Peyer's patch (tissue), 4 donors: ENCODE results near the gene RILPL2. TPM values are rescaled to one million over a fixed set of nuclear protein-coding genes. Genes with fewer than 3 reads are reported as not detected.

Experiments used
- DNase-seq, 3 donors: peaks; one replicate each; pipeline ENCODE4 v3.0.0-alpha.2; 2017 to 2019
- H3K27ac ChIP-seq, 4 donors: fragments of 200-600 bp; sonication (generic); one replicate each; pipeline ENCODE4 v1.5.1; 2016 to 2019
- H3K27me3 ChIP-seq, 2 donors: fragments of 200-600 bp; sonication (generic); one replicate each; pipeline ENCODE4 v1.5.1; 2019
- H3K36me3 ChIP-seq, 3 donors: fragments of 200-600 bp; sonication (generic); one replicate each; pipeline ENCODE4 v1.5.1; 2016 to 2019
- H3K4me1 ChIP-seq, 4 donors: fragments of 200-600 bp; sonication (generic); one replicate each; pipeline ENCODE4 v1.5.1; 2016 to 2019
- H3K4me3 ChIP-seq, 4 donors: fragments of 200-600 bp; sonication (generic); 1 replicate in 3 of 4; 2 replicates in 1 of 4; pipeline ENCODE4 v1.5.1; 2016 to 2019; ENCODE audit warnings: mild to moderate bottlenecking in 1 of 4
- H3K9me3 ChIP-seq, 4 donors: fragments of 200-600 bp; sonication (generic); one replicate each; pipeline ENCODE4 v1.5.1; 2016 to 2019; ENCODE audit warnings: mild to moderate bottlenecking in 1 of 4
- POLR2A ChIP-seq, 2 donors: fragments of 450-650 bp; IDR thresholded peaks; one replicate each; pipeline ENCODE4 v1.5.1; 2017; ENCODE audit warnings: antibody characterized with exemption in 2 of 2, mild to moderate bottlenecking in 2 of 2, moderate library complexity in 2 of 2
- total RNA-seq, 4 donors: library from RNA; depleted of rRNA; stranded (reverse); fragments of >200 nt; gene quantifications; one replicate each; pipeline ENCODE4 v1.1.0, GENCODE V29; 2016
- TF ChIP-seq, protein P1 (sequence below), 6 experiments: fragments of 450-650 bp in 4 of 6; fragments of 200-600 bp in 2 of 6; sonication (generic) in 1 of 6; IDR thresholded peaks; one replicate each; pipeline ENCODE4 v1.5.1; 2017 to 2019; ENCODE audit warnings: antibody characterized with exemption in 6 of 6, mild to moderate bottlenecking in 3 of 6, moderate library complexity in 1 of 6

RILPL2 gene
- total RNA-seq, 4 donors from 2014 or later = 0.70 to 9.9 (median 2.3) TPM

DNA sequence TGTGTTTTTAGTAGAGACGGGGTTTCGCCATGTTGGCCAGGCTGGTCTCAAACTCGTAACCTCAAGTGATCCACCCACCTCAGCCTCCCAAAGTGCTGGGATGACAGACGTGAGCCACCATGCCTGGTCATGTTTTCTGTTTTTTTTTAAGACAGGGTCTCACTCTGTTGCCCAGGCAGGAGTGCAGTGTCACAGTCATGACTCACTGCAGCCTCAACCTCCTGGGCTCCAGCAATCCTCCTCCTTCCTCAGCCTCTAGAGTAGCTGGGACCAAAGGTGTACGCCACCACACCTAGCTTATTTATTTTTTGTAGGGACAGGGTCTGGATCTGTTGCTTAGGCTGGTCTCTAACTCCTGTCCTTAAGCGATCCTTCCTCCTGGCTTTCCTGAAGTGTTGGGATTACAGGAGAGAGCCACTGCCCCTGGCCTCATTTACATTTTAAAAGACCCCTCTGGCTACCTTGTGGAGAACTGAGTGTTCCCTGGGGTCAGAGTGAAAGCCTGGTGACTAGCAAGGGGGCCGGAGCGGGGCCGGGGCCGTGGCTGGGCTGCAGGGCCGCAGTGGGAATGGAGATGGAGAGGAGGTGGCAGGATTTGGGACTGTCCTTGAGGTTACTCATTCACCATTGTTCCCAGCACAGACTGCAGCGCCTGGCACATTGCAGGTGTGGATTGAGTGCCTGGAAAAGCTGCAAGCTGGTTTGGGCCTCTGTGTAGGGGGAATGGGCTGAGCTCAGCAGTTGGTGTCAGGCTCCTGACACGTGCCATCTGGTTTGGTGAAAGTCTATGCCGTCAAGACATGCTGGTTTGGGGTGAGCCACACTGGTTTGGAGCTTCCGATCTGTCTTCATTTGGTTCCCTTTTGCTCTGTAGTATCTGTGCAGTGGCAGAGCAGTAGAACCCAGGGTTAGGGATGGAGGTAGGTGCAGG lies 34.5 kb downstream of the RILPL2 start:
- DNase-seq = no peak
- H3K9me3 ChIP-seq = no peaks in the 10 kb centered on the region
- no peaks in the 10 kb centered on the region for H3K27me3 ChIP-seq
- TF ChIP-seq, protein P1, sequence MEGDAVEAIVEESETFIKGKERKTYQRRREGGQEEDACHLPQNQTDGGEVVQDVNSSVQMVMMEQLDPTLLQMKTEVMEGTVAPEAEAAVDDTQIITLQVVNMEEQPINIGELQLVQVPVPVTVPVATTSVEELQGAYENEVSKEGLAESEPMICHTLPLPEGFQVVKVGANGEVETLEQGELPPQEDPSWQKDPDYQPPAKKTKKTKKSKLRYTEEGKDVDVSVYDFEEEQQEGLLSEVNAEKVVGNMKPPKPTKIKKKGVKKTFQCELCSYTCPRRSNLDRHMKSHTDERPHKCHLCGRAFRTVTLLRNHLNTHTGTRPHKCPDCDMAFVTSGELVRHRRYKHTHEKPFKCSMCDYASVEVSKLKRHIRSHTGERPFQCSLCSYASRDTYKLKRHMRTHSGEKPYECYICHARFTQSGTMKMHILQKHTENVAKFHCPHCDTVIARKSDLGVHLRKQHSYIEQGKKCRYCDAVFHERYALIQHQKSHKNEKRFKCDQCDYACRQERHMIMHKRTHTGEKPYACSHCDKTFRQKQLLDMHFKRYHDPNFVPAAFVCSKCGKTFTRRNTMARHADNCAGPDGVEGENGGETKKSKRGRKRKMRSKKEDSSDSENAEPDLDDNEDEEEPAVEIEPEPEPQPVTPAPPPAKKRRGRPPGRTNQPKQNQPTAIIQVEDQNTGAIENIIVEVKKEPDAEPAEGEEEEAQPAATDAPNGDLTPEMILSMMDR (IDR thresholded peaks at IDR 0.05) = no peak
- no peak for TF ChIP-seq POLR2A (IDR thresholded peaks at IDR 0.05)
- H3K27ac ChIP-seq = no peak overlapping the region
- H3K4me1 ChIP-seq = no peaks in the 10 kb centered on the region
- peaks cover 0 to 81% (median 5%) of the 10 kb centered on the region in 3 donors for H3K36me3 ChIP-seq
- no peak overlapping the region for H3K4me3 ChIP-seq

DNA sequence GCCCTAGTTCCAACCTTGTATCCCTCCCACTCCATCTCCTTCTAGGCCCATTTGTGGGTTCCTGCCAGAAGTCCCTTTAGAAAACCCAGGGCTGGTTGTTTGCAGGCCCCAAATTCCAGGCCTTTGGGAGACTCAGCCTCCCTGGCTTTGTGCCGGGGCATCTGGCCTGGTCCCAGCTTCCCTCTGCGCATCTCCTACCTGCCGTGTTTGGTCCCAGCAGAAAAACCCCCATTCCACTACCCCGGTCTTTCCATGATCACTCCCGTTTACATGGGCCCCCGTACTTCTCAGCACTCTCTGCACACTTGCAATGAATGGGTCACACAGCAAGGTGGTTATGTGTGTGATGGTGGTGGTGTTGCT lies 37.2 kb downstream of the RILPL2 start:
- H3K9me3 ChIP-seq = no peaks in the 10 kb centered on the region
- TF ChIP-seq, protein P1 (IDR thresholded peaks at IDR 0.05) = no peak
- TF ChIP-seq POLR2A (IDR thresholded peaks at IDR 0.05) = no peak
- H3K36me3 ChIP-seq = peaks cover 0 to 81% (median 0%) of the 10 kb centered on the region in 3 donors
- no peak for DNase-seq
- H3K4me3 ChIP-seq = no peak overlapping the region
- peak overlapping the region in 2 of 4 donors; percentile 59 to 64 for H3K27ac ChIP-seq
- H3K4me1 ChIP-seq = no peaks in the 10 kb centered on the region
- H3K27me3 ChIP-seq = no peaks in the 10 kb centered on the region

GRCh38 chr12:123398550-123399254 lies 37.8 kb downstream of the RILPL2 start:
- no peaks in the 10 kb centered on the region for H3K27me3 ChIP-seq
- TF ChIP-seq POLR2A (IDR thresholded peaks at IDR 0.05) = no peak
- TF ChIP-seq, protein P1 (IDR thresholded peaks at IDR 0.05) = no peak
- no peak overlapping the region for H3K4me3 ChIP-seq
- peaks cover 0 to 80% (median 0%) of the 10 kb centered on the region in 3 donors for H3K36me3 ChIP-seq
- peak overlapping the region in 2 of 4 donors; percentile 59 to 64 for H3K27ac ChIP-seq
- H3K4me1 ChIP-seq = no peaks in the 10 kb centered on the region
- no peaks in the 10 kb centered on the region for H3K9me3 ChIP-seq
- DNase-seq = peak in 2 of 3 donors; percentile 56 to 68

DNA sequence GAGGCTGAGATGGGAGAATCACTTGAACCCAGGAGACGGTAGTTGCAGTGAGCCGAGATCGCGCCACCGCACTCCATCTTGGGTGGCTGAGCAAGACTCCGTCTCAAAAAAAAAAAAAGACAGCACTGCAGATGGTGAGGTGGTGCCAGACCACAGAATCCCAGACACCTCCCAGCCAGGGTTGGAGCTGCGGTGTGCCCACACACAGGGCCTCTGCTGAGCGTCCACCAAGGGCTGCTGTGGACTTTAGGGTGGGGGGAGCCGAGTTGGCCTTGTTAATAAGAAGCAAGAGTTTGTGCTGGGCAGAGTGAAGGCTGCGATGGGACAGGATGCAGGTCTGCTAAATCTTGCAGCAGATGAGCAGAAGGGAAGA lies 38.3 kb downstream of the RILPL2 start:
- TF ChIP-seq, protein P1 (IDR thresholded peaks at IDR 0.05) = no peak
- TF ChIP-seq POLR2A (IDR thresholded peaks at IDR 0.05) = no peak
- Histone ChIP-seq H3K9me3 (no peaks in the 10 kb centered on the region), H3K4me3 (no peak overlapping the region), H3K27ac (peak overlapping the region in 2 of 4 donors; percentile 59 to 64), H3K4me1 (no peaks in the 10 kb centered on the region), H3K36me3 (peaks cover 0 to 80% (median 0%) of the 10 kb centered on the region in 3 donors), H3K27me3 (no peaks in the 10 kb centered on the region)
- no peak for DNase-seq

GRCh38 chr12:123397400-123397799 lies 39.1 kb downstream of the RILPL2 start:
- TF ChIP-seq, protein P1 (IDR thresholded peaks at IDR 0.05) = no peak
- TF ChIP-seq POLR2A (IDR thresholded peaks at IDR 0.05) = no peak
- Histone ChIP-seq H3K9me3 (no peaks in the 10 kb centered on the region), H3K36me3 (peaks cover 0 to 78% (median 0%) of the 10 kb centered on the region in 3 donors), H3K4me1 (no peaks in the 10 kb centered on the region), H3K27ac (peak overlapping the region in 2 of 4 donors; percentile 59 to 64), H3K4me3 (no peak overlapping the region), H3K27me3 (no peaks in the 10 kb centered on the region)
- DNase-seq = no peak
